GM18870 (cell line): ENCODE results near the gene CELF2.
A peak's percentile ranks its signal among the peaks of the same experiment; 100 is the strongest.

Experiments used
- ATAC-seq: cut with Tn5 transposase; IDR thresholded peaks from one replicate; pipeline ENCODE4 v1.9.1; 2021; ENCODE audit warnings: moderate library complexity; ENCODE audit not compliant: unreplicated experiment

Gene CELF2

DNA sequence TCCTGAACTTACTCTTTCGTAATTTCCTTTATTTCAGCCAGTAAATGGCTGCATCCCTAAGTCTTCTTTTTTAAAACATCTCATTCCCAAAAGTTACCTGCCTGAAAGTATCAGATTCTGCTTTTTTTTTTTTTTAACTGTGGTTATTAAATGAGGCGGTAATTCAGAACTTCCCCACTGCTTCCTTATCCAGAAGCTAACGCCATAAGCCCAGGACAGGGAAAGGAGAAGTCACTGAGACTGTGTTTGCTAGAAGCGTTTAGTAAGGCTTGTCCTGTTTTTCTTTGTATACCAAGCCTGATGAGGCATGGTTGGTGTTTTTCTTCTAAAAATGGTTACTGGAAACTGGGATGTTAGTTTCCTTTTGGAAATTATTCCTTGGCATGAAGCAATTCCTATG, 197.8 kb downstream of the CELF2 start:
- ATAC-seq, result no peak

DNA sequence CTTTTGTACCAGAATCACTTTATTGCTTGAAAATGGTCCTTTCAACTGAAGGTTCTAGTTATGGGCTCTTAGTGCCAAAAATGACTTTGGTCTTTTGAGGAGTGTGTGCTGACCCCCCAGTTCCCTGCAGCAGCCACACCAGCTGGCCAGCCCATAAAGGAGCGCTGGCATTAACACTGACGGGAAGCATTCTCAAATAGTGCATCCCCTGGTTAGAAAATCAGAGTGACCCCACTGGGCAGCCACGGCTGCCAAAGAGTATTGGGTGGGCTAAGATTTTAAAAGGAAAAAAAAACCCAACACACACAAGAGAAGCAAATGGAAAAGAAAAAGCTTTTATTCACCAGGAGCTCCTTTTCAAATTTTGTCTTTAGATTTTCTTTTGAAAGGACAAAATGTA, 199.8 kb downstream of the CELF2 start:
- no peak for ATAC-seq

DNA sequence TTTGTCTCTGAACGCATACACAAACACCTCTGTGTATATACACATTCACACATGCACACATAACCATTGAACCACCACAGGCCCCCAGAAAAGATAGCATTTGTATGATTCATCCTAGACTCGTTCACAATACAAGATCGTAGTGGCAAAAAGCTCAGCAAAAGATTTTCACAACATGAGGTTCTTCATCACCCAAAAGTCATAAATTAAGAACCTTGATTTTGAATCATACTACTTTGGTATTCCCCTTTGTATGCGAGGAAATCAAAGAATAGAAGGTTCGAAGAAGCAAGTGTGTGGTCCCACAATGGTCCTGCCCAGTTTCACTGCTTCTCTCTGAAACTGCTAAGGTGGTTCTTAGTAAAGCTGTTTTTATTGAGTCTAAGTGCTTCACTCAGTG, 200.7 kb downstream of the CELF2 start:
- ATAC-seq, result no peak

DNA sequence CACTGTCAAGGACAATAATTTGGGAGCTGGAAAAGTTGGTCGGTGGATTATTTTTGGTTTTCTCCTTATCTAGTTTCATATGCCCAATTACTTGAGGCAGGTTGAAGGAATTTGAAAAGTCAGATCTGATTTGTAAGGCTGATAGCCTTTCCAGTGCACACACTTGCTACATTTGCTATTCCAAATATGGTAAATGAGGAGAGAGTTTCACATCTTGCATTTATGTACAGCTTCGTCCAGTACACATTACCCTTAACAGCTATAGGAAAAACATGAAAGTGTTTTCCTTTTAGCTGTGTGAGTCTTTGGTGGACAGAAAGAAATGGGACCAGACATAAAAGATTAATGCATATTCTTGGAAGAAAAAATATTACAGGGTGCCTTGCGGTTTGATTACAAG, 201.8 kb downstream of the CELF2 start:
- no peak for ATAC-seq

DNA sequence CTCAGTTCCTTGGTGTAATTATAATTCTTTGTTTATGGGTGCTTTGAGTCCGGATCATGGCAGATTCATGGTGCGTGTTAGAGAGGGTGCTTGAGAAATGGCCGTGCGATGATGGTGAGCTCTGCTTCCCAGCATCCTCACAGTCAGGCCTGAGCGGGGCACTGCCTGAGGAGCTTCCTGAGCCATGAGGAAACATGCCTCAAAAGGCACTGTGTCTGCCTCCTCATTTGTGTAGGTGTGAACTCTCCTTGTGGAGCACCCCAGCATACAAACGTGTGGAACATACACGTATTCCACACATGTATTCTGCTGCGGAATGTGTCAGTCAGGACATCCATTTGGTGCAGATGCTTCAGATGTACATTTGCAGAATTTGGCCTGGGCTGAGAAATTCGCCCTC, 205.4 kb downstream of the CELF2 start:
- ATAC-seq, result no peak

DNA sequence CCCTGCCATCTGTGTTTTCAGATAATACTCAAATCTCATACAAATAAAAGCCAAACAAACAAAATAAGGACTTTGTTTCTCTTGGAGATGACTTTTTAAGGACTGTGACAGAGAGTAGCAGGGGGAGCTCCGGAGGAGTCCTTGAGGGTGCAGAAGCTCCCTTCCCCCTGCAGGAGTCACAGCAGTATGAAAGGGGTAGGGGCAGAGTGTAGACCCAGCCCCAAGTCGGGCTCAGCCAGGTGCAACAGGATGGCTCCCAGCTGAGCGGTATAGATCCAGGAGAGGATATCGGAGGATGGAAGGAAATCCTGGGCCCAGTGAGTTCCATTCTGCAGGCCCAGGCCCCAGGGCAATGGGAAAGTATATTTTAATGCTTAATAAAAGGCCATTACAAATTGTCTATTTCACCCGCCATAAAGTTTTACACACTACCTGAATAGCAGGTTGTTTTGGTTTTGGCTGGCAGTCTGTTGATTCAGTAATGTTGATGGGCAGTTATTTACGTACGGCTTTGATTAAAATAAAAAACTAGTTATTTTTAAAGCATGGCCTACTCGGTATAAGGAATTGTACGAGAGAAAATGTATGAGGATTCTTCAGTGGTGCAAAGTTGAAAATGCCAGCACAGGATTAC, 206.0 kb downstream of the CELF2 start:
- no peak for ATAC-seq

DNA sequence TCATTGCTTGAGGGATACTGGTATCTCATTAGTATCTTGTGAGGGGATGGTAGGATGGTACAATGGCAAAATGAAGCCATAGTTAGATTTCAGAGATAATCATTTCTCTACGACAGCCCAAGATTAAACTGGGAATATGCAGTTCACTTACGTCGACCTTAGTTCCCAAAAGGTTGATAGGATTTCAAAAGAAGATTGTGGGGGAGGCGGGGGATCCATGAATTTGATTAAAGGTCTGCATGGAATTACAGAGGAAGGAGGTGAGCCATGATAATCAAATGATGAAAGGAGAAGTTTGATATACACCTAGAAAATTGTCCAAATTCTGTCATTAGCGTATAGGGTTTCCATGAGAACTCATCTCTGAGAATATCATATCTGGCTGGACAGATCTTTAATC, 206.6 kb downstream of the CELF2 start:
- ATAC-seq, result no peak

DNA sequence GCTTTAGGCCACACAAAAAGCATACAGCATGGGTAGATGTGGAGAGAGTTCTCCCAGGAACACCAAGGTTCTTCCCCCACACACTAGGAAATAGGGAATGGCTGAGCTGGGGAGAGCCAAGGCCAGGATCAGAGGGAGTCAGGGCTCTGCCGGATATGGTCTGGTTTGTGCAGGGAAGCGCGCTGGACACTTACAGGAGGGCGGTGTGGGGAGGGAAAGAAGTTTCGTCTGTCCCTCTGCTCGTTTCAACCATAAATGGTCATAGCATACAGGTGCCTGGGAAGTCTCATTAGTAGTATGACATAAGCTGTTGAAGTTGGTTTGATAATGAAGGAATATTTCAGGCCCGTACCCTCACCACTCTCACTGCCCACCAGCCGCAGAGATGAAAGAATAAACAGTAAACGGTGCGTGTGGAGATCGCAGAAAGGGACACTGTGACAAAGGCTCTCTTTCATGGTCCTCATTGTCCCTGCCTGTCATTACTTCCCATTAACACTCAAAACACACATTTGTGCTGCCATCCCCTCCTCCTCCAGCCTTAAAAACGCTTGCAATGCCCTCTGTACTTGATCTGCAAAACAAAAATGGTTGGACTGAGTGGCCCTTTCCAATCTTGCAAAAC, 207.2 kb downstream of the CELF2 start:
- no peak for ATAC-seq

DNA sequence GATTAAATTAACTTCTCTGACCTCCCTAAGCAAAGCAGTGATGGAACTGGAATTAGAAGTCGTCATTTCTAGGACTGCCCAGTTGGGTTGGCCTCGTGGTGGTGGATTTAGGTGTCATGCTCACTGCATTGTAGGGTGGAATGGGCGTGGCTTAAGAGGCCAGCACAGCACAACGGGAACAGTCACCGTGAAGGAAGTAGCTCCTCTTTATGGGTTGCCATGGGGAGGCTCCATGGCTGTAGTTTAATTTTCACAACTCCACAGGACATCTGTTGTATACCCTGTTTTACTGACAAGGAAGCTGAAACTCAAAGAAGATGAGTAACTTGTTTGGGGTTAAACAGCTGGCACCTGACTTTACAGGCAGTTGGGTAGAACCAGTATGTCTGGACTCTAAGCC, 208.3 kb downstream of the CELF2 start:
- ATAC-seq, result peak; percentile 53

DNA sequence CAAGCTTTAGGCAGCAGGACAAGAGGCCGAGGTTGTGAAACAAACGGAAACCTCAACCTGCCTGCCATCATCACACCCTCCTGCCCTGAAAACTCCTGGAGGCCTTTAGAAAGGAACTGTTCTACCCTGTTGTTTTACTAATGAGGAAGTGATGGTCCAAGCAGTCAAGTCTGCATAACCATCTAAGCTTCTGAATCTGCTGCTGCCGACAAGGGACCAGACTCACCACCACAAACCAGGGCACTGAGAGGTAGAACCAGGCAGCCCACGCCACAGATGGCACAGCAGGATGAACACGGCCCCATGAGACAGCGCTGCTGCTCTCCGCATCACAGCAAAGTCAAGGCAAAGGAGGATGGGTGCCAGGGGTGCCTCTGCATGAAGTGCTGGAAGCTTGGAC, 209.4 kb downstream of the CELF2 start:
- peak; percentile 43 for ATAC-seq

DNA sequence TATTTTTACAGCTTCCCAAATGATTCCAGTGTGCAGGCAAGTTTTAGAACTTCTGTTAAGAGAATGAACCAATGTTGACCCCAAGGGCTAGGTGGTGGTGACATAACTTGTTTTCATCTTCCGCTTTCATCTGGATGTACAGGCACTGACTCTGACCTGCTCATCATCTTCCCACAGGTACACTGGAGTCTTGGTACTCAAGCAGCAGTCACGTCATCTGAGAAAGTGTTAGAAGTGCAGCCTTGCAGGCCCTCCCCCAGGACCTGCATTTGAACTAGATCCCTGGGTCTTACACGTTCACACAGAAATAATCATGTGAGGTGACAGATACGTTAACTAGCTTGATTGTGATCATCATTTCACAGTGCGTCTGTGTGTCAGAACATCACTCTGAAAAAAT, 212.2 kb downstream of the CELF2 start:
- no peak for ATAC-seq

DNA sequence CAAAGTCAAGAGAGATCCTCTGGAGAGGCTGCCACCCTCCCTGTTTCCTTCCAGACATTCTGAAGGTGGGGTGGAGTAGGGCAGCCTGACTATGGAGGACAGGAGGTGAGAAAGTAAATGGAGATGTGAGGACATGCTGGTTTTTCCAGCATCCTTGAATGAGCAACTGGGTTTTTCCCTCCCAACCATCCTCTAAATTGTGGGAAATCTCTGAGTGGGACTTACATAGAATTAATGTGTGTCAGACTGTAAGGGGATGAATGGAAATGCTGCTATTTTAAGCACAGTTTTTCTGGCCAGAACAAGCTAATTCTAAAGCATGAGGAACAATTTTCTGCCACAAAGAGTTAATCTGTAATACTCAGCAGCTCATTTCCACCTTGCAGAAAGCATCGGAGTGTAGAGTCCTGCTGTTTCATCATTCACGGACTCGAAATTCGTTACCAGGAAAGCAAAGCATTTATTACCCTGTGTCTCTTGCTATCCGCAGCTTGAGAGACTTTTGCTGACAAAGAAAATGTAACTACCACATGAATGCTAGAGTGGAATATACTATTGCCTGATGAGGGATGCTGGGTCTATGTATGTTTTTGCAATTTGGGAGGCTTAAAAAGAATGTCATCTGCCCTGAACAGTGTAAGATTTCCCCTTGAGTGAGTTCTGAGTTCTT, 213.0 kb downstream of the CELF2 start:
- no peak for ATAC-seq

DNA sequence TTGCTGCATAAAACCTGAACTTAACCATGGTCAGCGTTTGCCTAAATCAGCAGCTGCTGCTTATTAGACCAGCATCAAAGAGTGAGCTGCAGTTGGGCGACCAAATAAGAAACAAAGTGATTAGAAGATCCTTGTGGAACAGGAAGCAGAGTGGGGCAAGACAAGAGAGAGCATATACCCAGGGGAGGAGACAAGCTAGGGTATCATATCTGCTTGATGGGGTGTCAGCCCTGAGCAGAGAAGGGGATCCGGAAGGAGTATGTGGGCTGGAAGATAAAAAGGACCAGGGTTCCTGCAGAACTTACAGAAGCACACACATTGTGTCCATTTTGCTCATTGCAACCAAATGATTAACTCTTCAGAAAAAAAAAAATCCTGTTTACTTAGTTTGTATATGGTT, 213.6 kb downstream of the CELF2 start:
- no peak for ATAC-seq

DNA sequence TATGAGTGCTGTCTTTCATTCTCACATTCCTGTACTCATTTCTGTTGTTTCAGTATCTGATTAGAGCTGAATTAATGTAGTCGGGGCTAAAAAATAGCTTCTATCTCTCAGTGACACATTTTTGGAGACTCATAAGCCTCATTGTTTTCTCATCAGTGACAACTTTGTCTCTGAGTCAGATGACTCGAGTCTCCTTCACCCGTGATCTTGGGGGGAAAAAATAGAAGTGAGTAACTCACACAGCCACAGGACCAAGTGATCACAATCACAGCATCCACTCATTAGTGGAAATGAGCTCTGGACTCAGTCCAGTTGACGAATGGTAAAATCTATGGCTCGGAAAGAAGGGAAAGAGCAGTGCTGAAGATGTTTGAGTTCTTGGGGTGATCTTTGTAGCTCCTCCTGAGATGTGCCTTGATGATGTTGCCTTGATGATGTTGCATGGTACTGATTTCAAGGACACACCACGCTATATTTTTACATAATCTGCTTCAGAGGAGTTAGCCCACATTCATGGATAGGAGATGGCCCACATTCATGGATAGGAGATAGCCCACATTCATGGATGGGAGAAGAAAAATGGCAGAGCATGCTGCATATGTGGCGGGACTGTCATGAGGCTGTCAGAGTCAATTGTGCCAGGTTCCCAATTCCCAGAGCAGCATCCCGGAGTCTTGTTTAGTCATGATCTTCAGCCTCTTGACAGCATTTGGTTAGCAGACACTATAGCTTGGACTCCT, 214.7 kb downstream of the CELF2 start:
- no peak for ATAC-seq

DNA sequence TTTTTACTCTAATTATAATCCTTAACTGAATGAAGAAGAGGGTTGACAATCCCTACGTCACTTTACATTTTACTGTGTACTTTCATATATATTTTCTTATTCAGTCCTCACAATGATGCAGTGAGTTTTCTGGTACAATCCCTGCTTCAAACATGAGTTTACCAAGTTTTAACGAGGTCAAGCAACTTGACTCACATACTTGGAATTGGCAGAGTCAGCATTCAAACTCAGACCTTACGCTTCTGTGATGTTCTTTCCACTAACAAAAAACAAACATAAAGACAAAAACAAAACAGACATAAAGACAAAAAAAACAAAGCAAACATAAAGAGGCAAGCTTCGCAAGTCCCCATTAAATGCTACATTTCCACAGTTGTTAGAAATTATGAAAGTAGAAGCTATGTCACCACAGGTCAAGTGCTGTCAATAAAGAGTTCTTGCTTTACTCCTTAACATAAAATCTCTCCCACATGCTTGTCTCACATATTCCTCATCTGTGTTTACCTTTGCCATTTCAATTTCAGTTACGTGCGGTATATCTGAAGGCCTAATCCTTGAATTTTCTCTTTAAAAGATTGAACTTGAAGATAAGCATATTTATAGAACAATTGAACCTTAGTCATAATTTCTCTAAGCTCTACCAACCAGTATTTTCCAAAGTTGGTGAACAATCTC, 217.3 kb downstream of the CELF2 start:
- ATAC-seq, result no peak

DNA sequence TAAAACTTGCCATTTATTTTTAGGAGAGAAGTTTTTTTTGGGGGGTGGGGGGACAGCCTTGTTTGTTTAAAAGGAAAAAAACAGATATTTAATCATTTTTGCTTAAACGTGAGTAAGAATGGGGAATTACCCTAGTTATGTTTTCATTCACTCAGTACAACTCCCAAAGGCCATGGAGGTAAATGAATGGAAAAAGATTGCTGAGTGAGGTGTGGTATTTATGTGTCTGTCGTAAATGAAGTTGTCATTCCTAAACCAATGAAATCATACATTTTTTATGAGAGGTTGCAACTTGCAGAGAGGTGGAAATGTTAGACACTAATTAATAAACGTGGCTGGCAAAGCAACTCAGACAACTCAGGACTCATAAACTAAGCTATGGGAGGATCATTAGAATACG, 218.1 kb downstream of the CELF2 start:
- no peak for ATAC-seq

DNA sequence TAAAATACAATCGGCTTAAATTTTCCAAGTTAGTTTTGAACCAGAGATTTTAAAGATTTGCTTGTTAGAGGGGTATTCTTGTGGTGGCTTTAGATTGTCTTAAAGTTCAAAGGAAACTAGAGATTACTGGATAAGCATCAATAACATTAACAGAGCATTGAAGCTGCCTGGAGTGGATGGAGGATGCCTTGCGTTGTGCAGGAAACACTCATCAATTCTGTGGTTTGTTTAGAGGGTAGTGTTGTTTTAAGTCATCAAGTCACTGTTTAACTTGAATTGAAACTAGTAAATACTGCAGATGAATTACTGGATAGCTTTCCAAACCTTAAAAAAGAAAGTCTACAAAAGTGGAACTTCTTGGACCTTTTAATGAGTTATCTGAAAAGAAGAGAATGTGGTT, 218.6 kb downstream of the CELF2 start:
- peak; percentile 85 for ATAC-seq

DNA sequence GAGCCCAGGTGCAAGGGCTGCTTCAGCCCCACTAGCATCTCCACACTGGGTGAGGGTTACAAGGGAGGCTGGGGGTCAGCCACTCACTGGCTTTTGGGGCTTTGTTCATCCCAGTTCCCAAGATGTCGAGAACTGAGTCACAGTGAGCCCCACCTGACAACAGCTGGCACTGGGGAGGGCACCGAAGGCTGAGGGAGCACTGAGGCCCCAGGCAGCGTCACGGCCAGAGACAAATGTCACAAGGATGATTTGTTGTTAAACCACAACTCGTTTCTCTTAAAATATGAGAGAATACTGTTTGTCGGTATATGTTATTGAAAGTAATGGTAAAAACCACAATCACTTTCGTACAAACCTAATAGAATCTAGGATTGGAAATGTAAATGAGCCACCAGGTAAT, 219.9 kb downstream of the CELF2 start:
- ATAC-seq, result peak; percentile 32

DNA sequence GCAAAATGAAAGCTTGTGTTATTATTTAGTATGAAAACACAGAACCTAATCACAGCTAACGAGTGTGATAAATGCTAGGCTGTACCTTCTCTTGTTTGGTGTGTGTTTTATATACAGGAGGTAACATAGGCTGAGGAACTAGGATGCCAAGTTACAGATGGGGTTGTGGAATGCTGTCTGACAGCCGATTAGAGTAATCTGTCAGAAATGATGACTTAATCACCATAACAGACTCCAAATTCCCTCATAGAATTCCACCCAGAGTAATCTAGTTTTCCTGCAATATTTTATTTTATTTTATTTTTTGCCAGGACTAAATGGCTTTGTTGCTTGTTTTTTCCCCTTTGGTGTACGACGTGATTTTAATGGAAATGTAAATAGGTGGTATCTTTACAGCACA, 221.2 kb downstream of the CELF2 start:
- ATAC-seq, result no peak

DNA sequence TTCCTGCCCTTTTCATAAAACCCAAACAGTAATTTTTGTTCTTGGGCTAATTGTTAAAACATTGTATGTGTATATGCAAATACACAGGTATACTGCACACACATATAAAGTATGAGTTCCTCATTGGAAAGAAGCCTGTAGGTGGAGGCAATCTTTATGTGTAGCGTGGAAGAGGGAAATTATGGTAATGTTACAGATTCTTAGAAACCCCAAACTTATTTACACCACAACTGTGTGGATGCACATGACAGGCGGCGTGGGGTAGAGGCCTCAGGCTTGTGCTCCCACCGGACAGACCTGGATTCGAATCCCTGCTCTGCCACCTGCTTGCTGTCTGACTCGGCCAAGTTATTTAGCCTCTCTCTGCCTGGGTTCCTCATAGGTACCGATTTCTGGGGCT, 223.0 kb downstream of the CELF2 start:
- ATAC-seq, result no peak
